ENCODE measurements around the gene HYDIN.

HYDIN gene

GRCh38 chr16:70784692-70785555, 445.6 kb downstream of the HYDIN start:
- no peak for DNase-seq

DNA sequence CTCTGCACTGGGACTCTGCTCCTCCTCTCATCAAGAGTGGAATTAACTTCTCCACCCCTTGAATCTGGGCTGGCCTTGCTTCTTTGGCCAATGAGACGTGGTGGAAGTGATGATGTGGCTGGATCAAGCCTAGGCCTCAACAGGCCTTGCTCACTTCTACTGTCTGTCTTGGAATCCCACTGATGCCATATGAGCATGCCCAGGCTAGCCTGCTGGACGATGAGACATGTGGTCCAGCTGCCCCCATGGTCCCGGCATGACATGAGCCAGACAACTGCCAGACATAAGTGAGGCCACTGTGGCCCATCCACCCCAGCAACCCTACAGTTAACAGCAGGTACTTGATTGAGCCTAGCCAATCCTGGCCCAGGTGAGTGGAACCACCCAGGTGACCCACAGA, 448.3 kb downstream of the HYDIN start:
- DNase-seq, result no peak

- no peak for DNase-seq
Observed at GRCh38 chr16:70781800-70782199, 448.7 kb downstream of the HYDIN start.

DNA sequence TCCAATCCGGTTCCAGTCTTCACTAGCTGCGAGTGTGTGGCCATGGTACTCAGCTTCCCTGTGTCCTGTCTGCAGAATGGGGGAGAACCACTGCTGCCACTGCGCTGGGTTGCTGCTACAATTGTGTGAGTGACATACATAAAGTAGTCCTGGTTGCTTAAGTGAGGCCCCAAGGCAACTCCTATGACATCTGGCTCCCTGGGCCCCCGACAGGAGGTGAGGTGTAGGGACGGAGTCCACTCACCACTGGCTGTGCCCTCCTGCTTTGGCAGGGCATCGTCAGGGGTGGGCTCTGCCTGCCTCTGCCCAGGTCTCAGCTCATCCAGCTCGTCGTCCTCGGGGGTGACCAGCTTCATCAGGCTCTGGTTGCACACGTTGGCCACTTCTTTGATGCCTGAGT, 450.0 kb downstream of the HYDIN start:
- DNase-seq, result no peak

- DNase-seq, result no peak
Observed at GRCh38 chr16:70779361-70779760, 451.2 kb downstream of the HYDIN start.

- no peak for DNase-seq
Observed at GRCh38 chr16:70778901-70779309, 451.6 kb downstream of the HYDIN start.

- DNase-seq, result no peak
Observed at GRCh38 chr16:70777973-70778406, 452.5 kb downstream of the HYDIN start.

GRCh38 chr16:70777496-70777895, 453.0 kb downstream of the HYDIN start:
- DNase-seq, result no peak

DNA sequence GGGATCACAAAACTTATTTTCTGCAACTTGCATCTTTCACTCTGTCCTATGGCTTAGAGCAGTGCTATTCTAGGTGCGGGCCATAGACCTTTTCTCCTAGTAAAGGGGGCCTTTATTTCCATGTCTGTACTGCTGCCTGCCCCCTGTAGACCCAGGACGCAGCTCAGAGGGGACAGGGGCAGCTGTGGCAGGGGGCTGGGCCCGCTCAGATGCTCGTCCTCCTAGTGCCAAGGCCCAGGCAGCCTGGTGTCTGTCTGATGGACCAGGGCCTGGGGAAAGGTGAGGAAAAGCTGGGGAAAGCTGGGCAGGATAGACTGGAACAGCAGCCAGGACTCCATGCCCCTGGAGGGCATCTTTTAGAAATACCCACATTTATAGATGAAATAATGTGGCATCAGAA, 455.1 kb downstream of the HYDIN start:
- no peak for DNase-seq

- no peak for DNase-seq
Observed at GRCh38 chr16:70774261-70774660, 456.3 kb downstream of the HYDIN start.

DNA sequence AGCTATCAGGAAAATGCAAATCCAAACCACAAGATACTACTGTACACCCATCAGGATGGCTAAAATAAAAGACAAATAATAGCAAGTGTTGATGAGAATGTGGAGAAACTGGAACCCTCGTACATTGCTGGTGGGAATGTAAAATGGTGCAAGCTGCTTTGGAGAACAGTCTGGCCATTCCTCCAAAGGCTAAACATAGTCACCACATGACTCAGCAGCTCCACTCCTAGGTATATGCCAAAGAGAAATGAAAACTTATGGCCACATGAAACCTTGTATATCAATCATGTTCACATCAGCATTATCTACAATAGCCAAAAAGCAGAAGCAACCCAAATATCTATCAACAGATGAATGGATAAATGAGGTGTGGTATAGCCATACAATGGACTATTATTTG, 458.0 kb downstream of the HYDIN start:
- no peak for DNase-seq

- peak in 1 of 2 experiments; percentile 47 for DNase-seq
Observed at GRCh38 chr16:70770626-70771552, 459.6 kb downstream of the HYDIN start.

DNA sequence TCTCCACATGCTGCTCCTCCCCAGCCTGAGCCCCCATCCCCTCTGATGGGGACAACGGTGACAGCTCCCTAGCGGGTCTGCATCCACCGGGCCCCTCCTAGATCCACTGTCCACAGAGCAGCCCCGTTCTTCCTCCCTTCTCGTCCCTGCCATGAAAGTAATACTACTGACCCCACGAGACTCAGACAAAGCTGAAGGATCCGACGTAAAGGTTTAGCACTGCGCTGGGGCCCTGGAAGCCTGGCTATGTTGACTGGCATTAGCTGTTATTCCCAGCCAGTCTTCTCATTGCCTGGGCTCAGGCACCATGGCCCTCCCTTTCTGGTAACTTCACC, 460.3 kb downstream of the HYDIN start:
- no peak for DNase-seq

GRCh38 chr16:70769761-70770160, 460.8 kb downstream of the HYDIN start:
- DNase-seq, result no peak

DNA sequence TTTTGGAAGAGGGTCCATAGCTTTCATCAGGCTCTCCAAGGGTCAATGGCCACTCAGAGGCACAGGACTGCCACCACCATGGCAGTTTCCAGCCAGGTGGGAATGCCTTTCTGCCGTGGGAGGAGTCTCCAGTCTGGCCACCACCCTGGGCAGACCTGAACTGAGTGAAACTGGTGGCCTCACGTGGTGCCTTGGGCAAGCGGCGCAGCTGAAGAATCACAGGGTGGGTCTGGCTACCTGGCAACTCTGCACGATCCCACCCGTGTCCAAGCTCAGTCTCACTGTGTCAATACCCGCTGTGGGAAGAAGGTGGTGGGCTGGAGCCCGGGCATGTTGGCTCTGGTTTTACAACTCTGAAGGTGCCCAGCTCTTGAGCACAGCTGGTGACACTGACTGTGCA, 461.4 kb downstream of the HYDIN start:
- DNase-seq, result no peak

DNA sequence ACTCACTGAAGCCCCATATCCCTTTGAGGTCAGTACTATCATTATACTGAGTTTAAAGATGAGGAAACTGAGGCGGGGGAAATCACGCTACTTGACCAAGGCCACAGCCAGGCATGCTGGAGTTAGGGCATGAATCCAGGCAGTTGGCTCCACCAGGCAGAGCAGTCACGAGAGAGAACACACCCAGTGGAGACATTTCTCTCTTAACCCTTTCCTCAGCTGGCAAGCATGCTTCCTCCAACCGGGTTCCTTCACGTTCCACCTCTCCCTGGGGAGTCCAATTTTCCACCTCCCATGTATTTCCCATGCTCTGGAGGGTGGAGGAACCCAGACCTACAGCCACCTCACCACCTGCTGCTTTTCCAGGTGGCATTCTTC, 462.3 kb downstream of the HYDIN start:
- DNase-seq, result no peak

- DNase-seq, result no peak
Observed at GRCh38 chr16:70767377-70768202, 462.9 kb downstream of the HYDIN start.

GRCh38 chr16:70766658-70767057, 463.9 kb downstream of the HYDIN start:
- DNase-seq, result no peak

DNA sequence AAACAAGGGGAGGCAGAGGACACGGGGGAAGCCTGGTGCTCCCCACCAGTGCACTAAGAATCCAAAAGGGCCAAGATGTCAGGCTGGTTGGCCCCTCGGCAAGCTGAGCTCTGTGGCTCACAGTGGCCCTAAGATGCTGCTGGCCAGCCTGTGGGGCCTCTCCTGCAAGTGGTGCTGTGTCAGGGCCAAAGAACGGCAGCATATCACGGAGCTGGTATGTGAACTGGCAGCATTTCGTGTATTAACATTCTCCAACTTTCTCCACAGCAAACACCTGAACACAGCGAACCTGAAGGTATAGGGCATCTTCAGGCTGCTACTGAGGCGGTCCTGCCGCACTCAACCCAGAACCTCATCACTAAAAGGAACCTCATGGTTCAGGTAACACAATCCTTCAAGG, 464.3 kb downstream of the HYDIN start:
- no peak for DNase-seq

DNA sequence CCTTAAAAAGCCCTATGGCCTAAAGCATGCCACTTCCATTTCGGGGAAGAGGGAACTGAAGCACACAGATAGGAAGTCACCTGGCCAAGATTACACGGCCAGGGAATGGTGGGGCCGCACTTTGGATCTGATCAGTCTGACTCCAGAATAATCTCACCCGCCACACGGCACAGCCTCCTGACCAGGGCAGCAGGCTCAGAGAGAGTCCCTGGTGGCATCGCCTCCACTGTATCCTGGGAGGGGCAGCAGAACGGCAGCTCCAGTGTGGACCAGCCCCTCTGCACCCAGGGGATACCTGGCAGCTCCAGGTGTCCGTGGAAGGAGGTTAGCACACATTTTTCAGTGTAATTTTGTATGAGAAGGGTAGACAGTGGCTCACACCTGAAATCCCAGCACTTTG, 465.0 kb downstream of the HYDIN start:
- no peak for DNase-seq

DNA sequence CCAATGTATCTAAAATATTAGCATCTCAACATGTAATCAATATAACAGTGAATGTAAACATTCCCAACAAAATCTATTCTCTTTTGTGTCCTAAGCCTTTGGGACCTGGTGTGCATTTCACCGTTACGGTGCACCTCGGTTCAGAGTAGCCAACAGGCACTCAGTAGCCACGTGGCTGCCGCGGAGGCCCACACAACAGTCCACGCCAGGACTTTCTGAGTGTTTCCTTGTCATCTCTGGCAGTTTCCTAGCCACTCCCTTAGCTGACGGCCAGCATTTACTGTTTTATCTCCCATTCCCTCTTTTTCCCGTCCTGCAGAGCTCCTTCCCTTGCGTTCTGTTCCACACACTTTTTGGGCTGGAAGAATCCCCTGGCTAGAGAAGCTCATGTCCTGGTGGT, 465.9 kb downstream of the HYDIN start:
- no peak for DNase-seq

GRCh38 chr16:70760221-70760620, 470.3 kb downstream of the HYDIN start:
- no peak for DNase-seq

DNA sequence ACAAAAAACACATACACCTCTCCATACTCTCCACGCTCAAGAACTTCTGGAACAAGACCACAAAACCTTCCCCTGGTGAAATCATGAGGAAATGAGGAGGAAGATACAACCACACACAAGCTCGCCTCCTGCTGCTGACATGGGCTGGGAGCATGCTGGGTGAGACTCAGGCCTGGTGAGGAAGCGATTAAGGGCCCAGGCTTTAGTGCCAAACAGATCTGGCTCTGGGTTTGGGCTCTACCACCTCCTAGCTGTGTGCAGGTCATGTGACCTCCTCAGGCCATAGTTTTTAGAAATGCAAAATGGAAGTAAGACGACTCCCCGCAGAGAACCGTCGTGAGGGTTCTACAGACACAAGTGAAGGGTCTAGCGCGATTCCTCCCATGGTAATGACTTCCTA, 470.9 kb downstream of the HYDIN start:
- DNase-seq, result no peak
